Panc1 (cell line): Measurements from ENCODE around the gene SMIM20. TPM values are rescaled to one million over a fixed set of nuclear protein-coding genes. Genes with fewer than 3 reads are reported as not detected.

ENCODE experiments used
- ATAC-seq: fragments of 200-7000 bp; cut with Tn5 transposase; 2 replicates; pipeline ENCODE4 v1.9.1; 2020; ENCODE audit warnings: mild to moderate bottlenecking, moderate library complexity
- BruUV-seq: library from RNA; stranded (reverse); fragments of 400-500 nt; replicated peaks from 2 replicates; lab custom pipeline; 2021; lab: Mats Ljungman, UMichigan
- CTCF ChIA-PET: fragments of 300-600 bp; sonication (Branson Sonifier 250); formaldehyde crosslinking; loops from one replicate; lab custom pipeline; 2022; ENCODE audit warnings: antibody characterized with exemption; lab: Charles Lee
- POLR2A ChIA-PET: fragments of 300-600 bp; sonication (Branson Sonifier 250); formaldehyde crosslinking; loops from one replicate; lab custom pipeline; 2022; ENCODE audit warnings: antibody characterized with exemption; lab: Charles Lee
- DNase-seq: peaks from one replicate; pipeline ENCODE4 v3.0.0-alpha.2; 2010; ENCODE audit warnings: low read depth, low spot score
- H3K27ac ChIP-seq: 2 replicates; pipeline ENCODE4 v1.5.1; 2011; ENCODE audit warnings: mild to moderate bottlenecking, low read length, inconsistent platforms
- H3K27me3 ChIP-seq: fragments of 200-500 bp; sonication (Bioruptor generic); 2 replicates; pipeline ENCODE4 v1.6.0; 2014; ENCODE audit warnings: low read length, inconsistent platforms; ENCODE audit not compliant: control insufficient read depth, insufficient read depth
- H3K36me3 ChIP-seq: fragments of 200-500 bp; sonication (Bioruptor generic); 2 replicates; pipeline ENCODE4 v1.5.1; 2014; ENCODE audit warnings: inconsistent platforms, mild to moderate bottlenecking, low read length, moderate library complexity; ENCODE audit not compliant: control insufficient read depth, insufficient read depth
- H3K4me1 ChIP-seq: 2 replicates; pipeline ENCODE4 v1.5.1; 2011; ENCODE audit warnings: inconsistent platforms, mild to moderate bottlenecking, low read length, moderate library complexity; ENCODE audit not compliant: control insufficient read depth, insufficient read depth
- H3K4me3 ChIP-seq, 2 experiments: 2 replicates each; pipeline ENCODE4 v1.5.1; 2011 to 2012; ENCODE audit warnings: low read depth in 2 of 2, low read length in 2 of 2, mild to moderate bottlenecking in 2 of 2, inconsistent platforms in 1 of 2, moderate library complexity in 1 of 2
- H3K9me3 ChIP-seq: fragments of 200-500 bp; sonication (Bioruptor generic); 2 replicates; pipeline ENCODE4 v1.5.1; 2014; ENCODE audit warnings: low read depth, mild to moderate bottlenecking, inconsistent platforms, low read length, moderate library complexity; ENCODE audit not compliant: control insufficient read depth, insufficient read depth
- POLR2AphosphoS5 ChIP-seq: IDR thresholded peaks from 2 replicates; pipeline ENCODE4 v1.6.1; 2012; ENCODE audit warnings: mild to moderate bottlenecking, low read depth, low read length, moderate library complexity
- SIN3A ChIP-seq: IDR thresholded peaks from 2 replicates; pipeline ENCODE4 v1.6.1; 2012; ENCODE audit warnings: low read depth, mild to moderate bottlenecking, low read length, moderate library complexity, borderline replicate concordance; ENCODE audit not compliant: insufficient read depth
- TCF7L2 ChIP-seq: IDR thresholded peaks from 2 replicates; pipeline ENCODE4 v1.6.1; 2011; ENCODE audit warnings: mild to moderate bottlenecking, low read depth, low read length, inconsistent platforms
- in situ Hi-C: cut with HindIII; loops from 2 replicates; pipeline ENCODE4 v1.10.0; 2016; ENCODE audit warnings: low sequenced_read_pairs, low pct_unique_long_range_greater_than_20kb
- intact Hi-C: fragments of 100-400 bp; cut with micrococcal nuclease; formaldehyde crosslinking; loops from one replicate; pipeline ENCODE4 v1.10.0; 2022; ENCODE audit not compliant: unreplicated experiment
- total RNA-seq: library from RNA; stranded (reverse); gene quantifications from one replicate; pipeline ENCODE4 v1.2.1, GENCODE V29; 2021; ENCODE audit not compliant: unreplicated experiment
- TF ChIP-seq, protein P1 (sequence below), 2 experiments: IDR thresholded peaks; 2 replicates each; pipeline ENCODE4 v1.6.1; 2011 to 2012; ENCODE audit warnings: low read depth in 2 of 2, control low read depth in 1 of 2, low read length in 1 of 2, mild to moderate bottlenecking in 1 of 2, moderate library complexity in 1 of 2; ENCODE audit not compliant: insufficient read depth in 1 of 2
- TF ChIP-seq, protein P2 (sequence below): fragments of 450-650 bp; IDR thresholded peaks from 2 replicates; pipeline ENCODE4 v1.5.1; 2017; ENCODE audit warnings: mild to moderate bottlenecking

SMIM20 gene
- total RNA-seq, 1 experiment from 2014 or later: 16.5 TPM

DNA sequence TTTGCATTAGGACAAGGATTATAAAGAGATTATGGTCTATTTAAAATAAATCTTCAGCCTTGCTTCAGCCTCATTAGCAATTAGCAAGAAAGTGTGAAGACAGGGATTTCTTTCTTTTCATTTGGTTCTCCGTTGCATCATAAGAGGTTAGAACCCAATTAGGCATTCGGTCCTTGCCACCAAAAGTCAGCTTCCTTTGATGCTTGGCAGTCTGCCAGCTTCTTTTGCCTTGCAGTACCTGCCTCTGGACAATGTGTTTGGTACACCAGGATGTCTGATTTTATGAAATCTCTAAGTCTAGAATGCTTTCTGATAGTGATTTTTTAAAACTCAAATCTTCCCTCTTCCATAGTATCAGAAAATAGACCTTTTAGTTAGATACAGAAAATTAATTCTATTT lies 12.4 kb downstream of the SMIM20 start:
- no peak overlapping the region for H3K27ac ChIP-seq
- H3K27me3 ChIP-seq: no peaks in the 10 kb centered on the region
- H3K4me1 ChIP-seq: no peaks in the 10 kb centered on the region
- DNase-seq (no peak), ATAC-seq (no peak)
- POLR2A ChIA-PET: no interaction called here
- BruUV-seq: no TSS peak
- in situ Hi-C loops: no loop called here
- H3K4me3 ChIP-seq: no peak overlapping the region
- intact Hi-C loops: no loop called here
- TF ChIP-seq, protein P1, sequence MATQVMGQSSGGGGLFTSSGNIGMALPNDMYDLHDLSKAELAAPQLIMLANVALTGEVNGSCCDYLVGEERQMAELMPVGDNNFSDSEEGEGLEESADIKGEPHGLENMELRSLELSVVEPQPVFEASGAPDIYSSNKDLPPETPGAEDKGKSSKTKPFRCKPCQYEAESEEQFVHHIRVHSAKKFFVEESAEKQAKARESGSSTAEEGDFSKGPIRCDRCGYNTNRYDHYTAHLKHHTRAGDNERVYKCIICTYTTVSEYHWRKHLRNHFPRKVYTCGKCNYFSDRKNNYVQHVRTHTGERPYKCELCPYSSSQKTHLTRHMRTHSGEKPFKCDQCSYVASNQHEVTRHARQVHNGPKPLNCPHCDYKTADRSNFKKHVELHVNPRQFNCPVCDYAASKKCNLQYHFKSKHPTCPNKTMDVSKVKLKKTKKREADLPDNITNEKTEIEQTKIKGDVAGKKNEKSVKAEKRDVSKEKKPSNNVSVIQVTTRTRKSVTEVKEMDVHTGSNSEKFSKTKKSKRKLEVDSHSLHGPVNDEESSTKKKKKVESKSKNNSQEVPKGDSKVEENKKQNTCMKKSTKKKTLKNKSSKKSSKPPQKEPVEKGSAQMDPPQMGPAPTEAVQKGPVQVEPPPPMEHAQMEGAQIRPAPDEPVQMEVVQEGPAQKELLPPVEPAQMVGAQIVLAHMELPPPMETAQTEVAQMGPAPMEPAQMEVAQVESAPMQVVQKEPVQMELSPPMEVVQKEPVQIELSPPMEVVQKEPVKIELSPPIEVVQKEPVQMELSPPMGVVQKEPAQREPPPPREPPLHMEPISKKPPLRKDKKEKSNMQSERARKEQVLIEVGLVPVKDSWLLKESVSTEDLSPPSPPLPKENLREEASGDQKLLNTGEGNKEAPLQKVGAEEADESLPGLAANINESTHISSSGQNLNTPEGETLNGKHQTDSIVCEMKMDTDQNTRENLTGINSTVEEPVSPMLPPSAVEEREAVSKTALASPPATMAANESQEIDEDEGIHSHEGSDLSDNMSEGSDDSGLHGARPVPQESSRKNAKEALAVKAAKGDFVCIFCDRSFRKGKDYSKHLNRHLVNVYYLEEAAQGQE (IDR thresholded peaks at IDR 0.05; ENCODE audit: insufficient read depth in 1 of 2, low read depth in 2 of 2, low read length in 1 of 2): no peak
- TF ChIP-seq TCF7L2 (no peak), POLR2AphosphoS5 (no peak)
- TF ChIP-seq, protein P2, sequence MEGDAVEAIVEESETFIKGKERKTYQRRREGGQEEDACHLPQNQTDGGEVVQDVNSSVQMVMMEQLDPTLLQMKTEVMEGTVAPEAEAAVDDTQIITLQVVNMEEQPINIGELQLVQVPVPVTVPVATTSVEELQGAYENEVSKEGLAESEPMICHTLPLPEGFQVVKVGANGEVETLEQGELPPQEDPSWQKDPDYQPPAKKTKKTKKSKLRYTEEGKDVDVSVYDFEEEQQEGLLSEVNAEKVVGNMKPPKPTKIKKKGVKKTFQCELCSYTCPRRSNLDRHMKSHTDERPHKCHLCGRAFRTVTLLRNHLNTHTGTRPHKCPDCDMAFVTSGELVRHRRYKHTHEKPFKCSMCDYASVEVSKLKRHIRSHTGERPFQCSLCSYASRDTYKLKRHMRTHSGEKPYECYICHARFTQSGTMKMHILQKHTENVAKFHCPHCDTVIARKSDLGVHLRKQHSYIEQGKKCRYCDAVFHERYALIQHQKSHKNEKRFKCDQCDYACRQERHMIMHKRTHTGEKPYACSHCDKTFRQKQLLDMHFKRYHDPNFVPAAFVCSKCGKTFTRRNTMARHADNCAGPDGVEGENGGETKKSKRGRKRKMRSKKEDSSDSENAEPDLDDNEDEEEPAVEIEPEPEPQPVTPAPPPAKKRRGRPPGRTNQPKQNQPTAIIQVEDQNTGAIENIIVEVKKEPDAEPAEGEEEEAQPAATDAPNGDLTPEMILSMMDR: no peak
- CTCF ChIA-PET: no interaction called here
- no peaks in the 10 kb centered on the region for H3K9me3 ChIP-seq
- no peaks in the 10 kb centered on the region for H3K36me3 ChIP-seq

DNA sequence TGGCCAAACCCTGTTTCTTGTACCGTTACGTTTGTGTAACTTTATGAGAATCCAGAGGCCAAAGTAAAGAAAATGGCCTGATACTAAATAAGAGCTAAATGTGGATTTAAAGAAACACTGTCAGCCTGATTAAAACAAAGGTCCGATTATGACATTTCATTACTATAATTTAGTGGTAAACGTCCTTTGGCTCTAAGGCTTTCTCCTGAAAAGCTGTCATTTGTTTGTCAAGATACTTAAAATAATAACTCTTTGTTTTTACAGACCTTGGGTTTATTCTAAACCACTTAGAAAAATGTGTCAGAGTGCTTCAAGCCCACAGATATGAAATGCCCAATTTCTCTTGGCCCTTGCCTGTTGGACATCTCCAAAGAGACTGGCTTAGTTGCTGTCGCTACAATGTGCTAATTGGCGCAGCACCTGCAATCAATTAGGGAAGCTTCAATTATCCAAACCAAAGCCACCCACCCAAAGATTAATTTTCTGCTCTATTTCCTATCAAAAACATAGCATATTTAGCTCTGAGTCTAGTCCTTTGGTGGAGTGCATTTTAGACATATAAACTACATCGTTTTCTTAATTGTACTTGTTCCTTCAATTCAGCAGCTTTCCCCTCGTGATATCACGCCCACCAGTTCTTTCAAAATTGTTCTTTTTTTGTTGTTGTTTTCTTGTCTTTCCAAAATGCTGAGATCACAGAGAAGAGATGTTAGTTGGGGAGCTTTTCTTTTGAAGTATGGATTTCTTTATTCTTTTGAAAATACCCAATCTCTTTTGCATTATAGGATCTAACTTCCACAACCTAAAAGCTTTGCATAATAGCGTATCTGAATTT lies 13.6 kb downstream of the SMIM20 start:
- in situ Hi-C loops: no loop called here
- no peak overlapping the region for H3K4me3 ChIP-seq
- intact Hi-C loops: no loop called here
- TF ChIP-seq, protein P1 (IDR thresholded peaks at IDR 0.05; ENCODE audit: insufficient read depth in 1 of 2, low read depth in 2 of 2, low read length in 1 of 2): no peak
- TF ChIP-seq SIN3A (no peak), POLR2AphosphoS5 (no peak), TCF7L2 (no peak)
- TF ChIP-seq, protein P2: no peak
- DNase-seq (no peak), ATAC-seq (no peak)
- H3K27ac ChIP-seq: no peak overlapping the region
- POLR2A ChIA-PET: no interaction called here
- no TSS peak for BruUV-seq
- CTCF ChIA-PET: interaction anchor here (0.6 kb wide), 1 partner anchor 399 kb away, joined by 3 read pairs; no protein-coding TSS in a partner anchor
- H3K4me1 ChIP-seq: no peaks in the 10 kb centered on the region
- no peaks in the 10 kb centered on the region for H3K36me3 ChIP-seq
- H3K27me3 ChIP-seq: no peaks in the 10 kb centered on the region
- no peaks in the 10 kb centered on the region for H3K9me3 ChIP-seq
